Hepatocyte (in vitro differentiated cells): Measurements from ENCODE around the gene TEX55.

Experiments
- EZH2 ChIP-seq: fragments of 200-600 bp; sonication (generic); IDR thresholded peaks from 2 replicates; pipeline ENCODE4 v1.6.1; 2016; ENCODE audit warnings: antibody characterized with exemption, mild to moderate bottlenecking, borderline replicate concordance
- EZH2phosphoT487 ChIP-seq: fragments of 200-600 bp; sonication (generic); IDR thresholded peaks from one replicate; pipeline ENCODE4 v1.6.1; 2018; ENCODE audit warnings: antibody characterized with exemption, mild to moderate bottlenecking, low read depth, moderate library complexity; ENCODE audit not compliant: unreplicated experiment, severe bottlenecking
- TF ChIP-seq, protein P1 (sequence below): fragments of 200-600 bp; sonication (generic); IDR thresholded peaks from 2 replicates; pipeline ENCODE4 v1.5.1; 2016; ENCODE audit warnings: antibody characterized with exemption, mild to moderate bottlenecking; ENCODE audit not compliant: poor library complexity

GRCh38 chr3:119140466-119140865 is 5.5 kb upstream of the TEX55 start:
- TF ChIP-seq, protein P1, sequence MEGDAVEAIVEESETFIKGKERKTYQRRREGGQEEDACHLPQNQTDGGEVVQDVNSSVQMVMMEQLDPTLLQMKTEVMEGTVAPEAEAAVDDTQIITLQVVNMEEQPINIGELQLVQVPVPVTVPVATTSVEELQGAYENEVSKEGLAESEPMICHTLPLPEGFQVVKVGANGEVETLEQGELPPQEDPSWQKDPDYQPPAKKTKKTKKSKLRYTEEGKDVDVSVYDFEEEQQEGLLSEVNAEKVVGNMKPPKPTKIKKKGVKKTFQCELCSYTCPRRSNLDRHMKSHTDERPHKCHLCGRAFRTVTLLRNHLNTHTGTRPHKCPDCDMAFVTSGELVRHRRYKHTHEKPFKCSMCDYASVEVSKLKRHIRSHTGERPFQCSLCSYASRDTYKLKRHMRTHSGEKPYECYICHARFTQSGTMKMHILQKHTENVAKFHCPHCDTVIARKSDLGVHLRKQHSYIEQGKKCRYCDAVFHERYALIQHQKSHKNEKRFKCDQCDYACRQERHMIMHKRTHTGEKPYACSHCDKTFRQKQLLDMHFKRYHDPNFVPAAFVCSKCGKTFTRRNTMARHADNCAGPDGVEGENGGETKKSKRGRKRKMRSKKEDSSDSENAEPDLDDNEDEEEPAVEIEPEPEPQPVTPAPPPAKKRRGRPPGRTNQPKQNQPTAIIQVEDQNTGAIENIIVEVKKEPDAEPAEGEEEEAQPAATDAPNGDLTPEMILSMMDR = no peak
- TF ChIP-seq EZH2phosphoT487 = no peak
- TF ChIP-seq EZH2 = no peak
